NCI-H2081 (cell line): ENCODE results near the gene NPFF.

ENCODE experiments used
- DNase-seq, 2 experiments: peaks; one replicate each; lab custom pipeline; 2025; lab: John Stamatoyannopoulos, UW

The NPFF gene

DNA sequence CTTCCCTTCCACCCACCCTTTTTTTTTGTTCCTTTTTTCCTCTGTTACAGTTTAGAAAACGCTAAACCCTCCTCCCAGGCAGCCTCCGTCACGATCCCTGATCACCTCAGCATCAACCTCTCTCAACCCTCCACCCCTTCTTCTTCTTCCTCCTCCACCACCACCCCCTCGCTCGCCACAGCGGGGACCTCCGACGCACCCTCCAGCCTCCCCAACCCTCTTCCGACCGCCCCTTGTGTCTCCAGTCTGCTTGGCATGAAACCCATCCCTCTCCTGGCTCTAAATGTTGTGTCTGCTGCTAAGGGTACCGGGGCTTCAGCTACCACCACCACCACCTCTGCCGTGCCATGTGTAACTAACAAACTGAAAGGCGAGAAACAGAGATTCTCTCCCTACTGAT, 32.5 kb downstream of the NPFF start:
- no peak for DNase-seq

DNA sequence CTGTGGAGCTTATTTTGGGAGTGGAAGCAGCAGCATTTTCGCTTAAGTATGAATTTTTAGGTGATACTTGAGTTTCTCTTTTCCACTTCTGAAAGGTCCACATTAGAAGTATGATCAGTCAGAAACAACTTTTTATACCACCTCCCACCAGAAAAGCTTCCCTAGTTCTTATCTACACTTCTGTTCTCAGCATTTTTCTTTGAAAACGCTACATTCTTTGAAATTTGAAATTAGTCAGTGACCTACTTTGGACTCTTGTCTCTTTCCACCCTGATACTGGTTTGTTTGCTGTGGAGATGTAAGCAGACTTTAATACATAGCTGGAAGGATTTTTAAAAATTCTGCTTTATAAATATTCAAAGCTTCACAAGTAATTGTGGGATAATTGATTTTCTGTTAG, 33.2 kb downstream of the NPFF start:
- DNase-seq: no peak

DNA sequence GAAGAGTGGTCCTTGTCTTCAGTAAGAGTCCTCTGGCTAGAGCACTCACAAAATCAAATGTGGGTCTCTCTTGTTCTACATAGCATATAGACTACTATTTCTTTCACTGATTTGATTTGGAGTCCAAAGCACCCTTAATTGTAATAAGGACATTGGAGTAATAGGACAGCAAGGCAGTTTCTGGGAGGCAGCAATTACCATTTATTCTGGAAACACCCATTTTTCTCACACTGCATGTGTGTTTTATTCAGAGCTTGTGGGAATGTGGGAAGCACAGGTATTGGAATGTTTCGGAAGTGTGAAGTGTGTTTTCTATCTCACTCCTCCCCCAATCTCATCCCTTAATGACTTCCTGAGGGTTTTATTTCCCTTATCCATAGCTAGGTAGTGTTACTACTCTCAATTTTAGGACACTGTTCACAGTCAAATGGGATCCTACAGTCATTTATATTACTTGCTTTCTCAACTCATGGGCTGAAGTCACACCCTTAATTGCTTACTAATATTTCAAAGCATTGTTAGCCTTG, 35.2 kb downstream of the NPFF start:
- DNase-seq: no peak

DNA sequence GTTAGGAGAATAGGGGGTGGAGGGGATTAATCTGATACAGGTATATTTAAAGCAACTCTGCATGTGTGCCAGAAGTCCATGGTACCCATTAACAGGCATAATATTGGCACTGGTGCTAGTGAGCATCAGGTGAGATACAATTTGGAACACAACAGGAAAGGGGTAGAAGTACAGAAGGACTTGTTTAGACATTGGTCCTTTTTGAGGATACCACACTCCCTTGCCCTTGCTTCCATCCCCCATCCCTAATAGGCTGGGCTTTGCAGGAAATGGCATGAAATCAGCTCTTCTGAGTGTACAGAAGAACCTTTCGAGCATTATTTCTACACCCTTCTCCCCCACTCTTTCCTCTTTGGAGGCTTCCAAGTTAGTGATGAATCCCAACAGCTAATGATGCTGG, 39.0 kb downstream of the NPFF start:
- no peak for DNase-seq

DNA sequence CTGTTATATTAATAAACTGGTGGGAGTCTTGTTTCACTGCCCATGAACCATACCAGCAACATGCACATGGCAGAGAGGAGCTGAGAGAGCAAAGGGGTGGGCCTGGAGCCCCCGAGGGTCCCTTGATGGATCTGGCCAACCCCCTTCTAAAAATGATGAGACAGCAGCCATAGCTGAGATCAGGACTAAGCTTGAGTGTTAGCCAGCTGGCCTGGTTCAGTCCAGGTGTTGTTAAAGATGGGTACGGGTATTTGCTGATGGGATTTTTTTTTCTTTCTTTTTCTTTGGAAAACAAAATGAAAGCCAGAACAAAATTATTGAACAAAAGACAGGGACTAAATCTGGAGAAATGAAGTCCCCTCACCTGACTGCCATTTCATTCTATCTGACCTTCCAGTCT, 39.4 kb downstream of the NPFF start:
- DNase-seq: no peak

DNA sequence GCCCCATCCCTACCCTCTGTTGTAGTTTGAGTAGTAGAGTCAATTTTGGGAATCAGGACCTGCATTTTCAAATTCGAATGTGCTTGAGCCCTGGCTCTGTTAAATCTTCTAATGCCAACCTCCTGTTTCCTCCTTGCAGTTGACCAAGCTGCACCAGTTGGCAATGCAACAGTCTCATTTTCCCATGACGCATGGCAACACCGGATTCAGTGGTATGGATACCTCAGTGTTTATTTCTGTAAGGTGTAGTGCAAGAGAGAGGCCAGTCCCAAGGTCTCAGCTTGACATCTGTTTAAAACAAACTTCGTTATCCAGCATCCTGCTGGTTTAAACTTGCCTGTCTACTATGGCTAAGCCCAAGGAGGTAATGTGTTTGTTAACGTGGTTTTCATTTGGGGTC, 40.2 kb downstream of the NPFF start:
- no peak for DNase-seq

DNA sequence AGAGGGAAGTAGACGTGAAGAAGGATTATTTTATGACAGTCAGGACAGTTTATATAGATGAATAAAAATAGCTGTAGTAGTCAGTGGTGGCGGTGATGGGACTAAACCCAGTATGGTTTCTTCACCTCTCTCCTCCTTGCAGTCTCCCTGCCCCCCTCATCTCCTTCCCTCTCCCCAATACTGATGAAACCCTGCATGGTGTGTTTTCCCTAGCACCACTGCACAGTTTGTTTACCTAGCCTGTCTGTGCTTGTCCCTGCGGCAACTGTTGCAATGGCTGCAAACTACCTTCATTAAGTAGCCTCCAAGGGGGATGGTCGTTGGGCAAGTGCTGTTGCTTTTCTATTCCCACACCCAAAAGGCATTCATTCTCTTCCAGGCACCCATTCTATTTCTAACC, 40.6 kb downstream of the NPFF start:
- peak in 1 of 2 experiments; percentile 23 for DNase-seq

DNA sequence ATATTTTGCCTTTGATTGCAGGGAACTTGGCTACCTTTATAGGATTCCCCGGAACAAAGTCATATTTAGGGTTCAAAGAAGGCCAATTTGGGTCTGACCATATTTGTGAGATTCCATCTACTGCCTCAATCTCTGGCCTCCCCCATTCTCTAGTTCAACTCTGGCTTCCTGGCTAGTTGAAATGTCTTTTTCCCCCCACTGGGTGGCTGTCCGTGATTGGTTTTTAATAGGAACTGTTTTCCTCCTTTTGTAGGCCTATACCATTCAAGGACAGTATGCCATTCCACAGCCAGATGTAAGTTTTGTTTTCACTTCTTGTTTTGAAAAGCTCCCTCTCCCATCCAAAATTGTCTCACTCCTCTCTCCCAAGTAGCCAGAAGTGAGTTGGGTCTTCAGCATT, 41.6 kb downstream of the NPFF start:
- DNase-seq: no peak

DNA sequence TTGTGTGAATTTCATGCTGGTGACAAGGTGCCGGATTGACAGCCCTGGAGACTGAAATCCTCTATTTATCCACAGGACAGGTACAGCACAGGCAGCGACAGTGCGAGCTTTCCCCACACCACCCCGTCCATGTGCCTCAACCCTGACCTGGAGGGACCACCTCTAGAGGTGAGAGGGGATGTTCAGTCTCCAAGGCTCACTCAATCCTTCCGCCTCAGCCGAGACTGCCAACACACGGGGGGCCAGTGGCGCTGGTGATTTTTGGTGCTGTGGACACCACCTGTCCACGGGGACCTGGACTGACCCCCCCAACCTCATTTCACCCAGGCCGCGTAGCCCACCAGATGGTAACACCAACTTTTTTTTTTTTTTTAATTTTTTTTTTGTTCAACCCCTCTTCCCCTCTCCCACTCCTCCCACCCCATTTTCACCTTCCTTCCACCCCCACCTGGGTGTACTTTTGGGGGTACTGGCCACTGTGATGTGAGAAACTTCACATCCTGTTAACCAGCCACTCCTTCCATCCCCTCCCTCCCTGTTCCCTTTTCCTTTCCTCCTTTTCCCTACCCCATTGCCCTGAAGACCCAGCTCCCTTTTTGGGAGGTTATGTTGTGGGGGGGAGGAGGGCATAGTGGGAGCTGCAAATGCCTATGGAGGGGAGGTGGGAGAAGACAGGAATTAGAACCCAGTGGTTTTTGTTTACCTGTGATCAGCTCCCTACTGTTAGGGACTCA, 42.4 kb downstream of the NPFF start:
- no peak for DNase-seq

DNA sequence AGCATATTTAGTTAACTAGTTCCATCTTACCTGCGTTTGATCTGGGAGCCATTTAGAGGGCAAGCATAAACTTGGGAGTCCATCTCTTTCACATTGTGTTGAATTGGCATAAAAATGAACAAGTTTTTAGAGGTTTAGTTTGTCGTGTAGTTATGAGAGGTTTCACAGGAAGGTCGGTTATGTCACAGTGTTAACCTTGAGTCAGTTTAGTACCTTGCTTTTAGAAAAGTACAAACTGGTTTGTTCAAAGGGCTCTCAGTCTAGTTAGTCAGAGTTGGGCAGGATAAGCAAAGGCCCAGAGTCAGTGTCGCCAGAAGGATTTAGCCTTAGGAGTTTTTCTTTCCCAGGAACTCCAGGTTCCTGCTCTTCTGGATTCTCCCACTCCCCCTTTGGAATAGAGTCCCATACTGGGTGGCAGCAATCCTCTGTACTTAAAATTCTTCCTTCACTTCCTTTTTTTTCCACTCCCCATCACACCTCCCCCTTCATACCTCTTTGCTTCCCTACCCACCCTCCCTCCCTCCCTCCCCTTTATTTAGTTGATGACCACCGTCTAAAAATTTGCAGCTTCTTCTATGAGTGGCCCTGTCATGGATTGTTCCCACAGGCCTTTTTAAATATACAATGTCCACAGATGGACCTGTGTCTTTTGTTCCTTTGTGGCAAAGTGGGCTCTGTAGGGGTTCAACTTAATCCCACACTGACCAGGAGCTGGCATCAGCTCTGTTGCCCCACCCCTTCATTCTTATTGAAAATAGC, 43.3 kb downstream of the NPFF start:
- no peak for DNase-seq

DNA sequence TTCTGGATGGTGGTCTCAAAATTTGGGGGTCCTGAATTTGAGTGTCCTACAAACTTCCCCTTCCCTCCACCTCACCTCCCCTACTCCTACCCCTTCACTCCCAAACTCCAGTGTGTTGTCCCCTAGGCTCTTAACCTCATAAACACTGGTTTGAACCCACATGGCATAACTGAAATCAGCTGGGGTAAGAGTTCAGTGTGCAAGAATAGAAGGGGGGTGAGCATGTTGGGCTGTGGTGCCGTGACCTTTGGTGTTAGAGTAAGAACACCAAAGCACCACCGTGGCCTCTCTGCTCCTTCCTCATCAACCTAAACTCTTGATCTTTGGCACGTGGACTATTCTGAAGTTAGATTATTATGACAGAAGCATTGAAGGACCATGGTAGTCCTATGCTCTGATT, 44.3 kb downstream of the NPFF start:
- DNase-seq: no peak

DNA sequence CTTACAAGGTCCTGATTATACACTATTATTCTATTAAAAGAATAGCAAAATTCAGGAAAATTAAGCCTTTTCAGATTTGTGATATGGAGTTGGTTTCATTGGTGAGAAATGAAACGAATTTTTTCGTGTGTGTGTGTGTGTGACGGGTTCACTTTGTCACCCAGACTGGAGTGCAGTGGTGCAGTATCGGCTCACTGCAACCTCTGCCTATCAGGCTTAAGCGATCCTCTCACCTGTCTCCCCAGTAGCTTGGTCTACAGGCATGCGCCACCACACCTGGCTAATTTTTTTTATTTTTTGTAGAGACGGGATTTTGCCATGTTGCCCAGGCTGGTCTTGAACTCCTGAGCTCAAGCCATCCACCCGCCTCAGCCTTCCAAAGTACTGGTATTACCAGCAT, 45.7 kb downstream of the NPFF start:
- no peak for DNase-seq

DNA sequence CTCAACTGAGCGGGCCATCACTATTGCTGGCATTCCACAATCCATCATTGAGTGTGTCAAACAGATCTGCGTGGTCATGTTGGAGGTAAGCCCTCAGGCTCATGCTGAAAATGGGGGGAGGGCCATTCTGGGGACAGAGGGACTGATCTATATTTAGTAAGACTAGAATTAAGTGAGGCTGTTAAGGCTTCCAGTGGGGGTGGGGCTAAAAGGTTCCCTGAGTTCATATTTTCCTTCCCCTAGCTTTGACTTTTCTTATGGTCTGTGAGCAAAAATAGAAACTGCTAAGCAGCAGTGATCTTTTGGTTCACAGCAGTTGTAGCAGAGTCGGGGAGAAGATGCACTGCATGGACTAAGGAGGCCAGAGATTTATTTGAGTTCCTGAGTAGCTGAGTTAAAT, 46.2 kb downstream of the NPFF start:
- no peak for DNase-seq

DNA sequence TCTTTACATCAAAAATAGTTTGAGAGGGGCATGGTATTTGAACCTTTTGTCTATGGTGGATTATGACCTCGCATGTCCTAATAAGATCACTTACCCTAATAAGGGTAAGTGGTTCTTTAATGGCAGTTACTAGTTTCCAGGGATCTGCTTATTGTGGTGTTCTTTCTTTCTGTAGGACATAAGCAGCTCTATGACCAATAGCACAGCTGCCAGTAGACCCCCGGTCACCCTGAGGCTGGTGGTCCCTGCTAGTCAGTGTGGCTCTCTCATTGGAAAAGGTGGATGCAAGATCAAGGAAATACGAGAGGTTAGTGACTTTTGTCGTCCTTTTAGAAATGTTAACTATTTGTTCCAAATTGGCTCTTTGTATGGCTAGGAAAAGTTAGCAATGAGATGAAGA, 48.2 kb downstream of the NPFF start:
- DNase-seq: no peak
